IPS-15b (cell line): ENCODE measurements around the gene PARD3.

Experiments
- H3K27me3 ChIP-seq: one replicate; pipeline ENCODE4 v1.6.1; 2013; ENCODE audit warnings: low read length; ENCODE audit not compliant: control insufficient read depth, insufficient read depth
- H3K36me3 ChIP-seq: one replicate; pipeline ENCODE4 v1.6.1; 2013; ENCODE audit warnings: low read length; ENCODE audit not compliant: control insufficient read depth, insufficient read depth
- H3K4me1 ChIP-seq: one replicate; pipeline ENCODE4 v1.6.1; 2013; ENCODE audit warnings: mild to moderate bottlenecking, low read length; ENCODE audit not compliant: control insufficient read depth, insufficient read depth
- H3K4me3 ChIP-seq: one replicate; pipeline ENCODE4 v1.5.1; 2013; ENCODE audit warnings: low read depth, low read length
- H3K9ac ChIP-seq: one replicate; pipeline ENCODE4 v1.6.1; 2013; ENCODE audit warnings: low read depth, mild to moderate bottlenecking, low read length
- H3K9me3 ChIP-seq: one replicate; pipeline ENCODE4 v1.6.1; 2013; ENCODE audit warnings: mild to moderate bottlenecking, low read length; ENCODE audit not compliant: control insufficient read depth, insufficient read depth

PARD3 gene

GRCh38 chr10:34499612-34500279 lies 315.4 kb downstream of the PARD3 start:
- Histone ChIP-seq H3K27me3 (no peaks in the 10 kb centered on the region), H3K4me3 (no peak overlapping the region), H3K4me1 (no peaks in the 10 kb centered on the region), H3K9ac (no peak overlapping the region), H3K9me3 (no peaks in the 10 kb centered on the region), H3K36me3 (no peaks in the 10 kb centered on the region)

DNA sequence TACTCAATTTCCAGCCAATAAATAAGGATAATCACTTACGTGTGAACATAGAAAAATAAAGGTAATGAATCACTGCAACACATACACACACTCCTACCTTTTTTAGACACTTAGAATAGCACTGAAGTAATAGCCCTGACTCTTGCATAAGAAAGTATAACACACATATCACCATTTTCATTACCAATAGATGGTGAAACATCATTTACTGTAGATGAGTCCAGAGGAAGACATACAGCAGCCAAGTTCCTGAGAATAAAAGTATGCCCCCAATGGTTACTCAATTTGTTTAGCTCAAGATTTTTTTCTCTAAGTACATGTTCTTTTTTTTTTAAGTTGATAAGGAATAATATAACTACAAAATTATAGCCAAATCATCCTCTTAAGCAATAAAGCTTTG lies 316.3 kb downstream of the PARD3 start:
- H3K9me3 ChIP-seq, result no peaks in the 10 kb centered on the region
- no peaks in the 10 kb centered on the region for H3K4me1 ChIP-seq
- no peaks in the 10 kb centered on the region for H3K36me3 ChIP-seq
- no peaks in the 10 kb centered on the region for H3K27me3 ChIP-seq
- H3K4me3 ChIP-seq, result no peak overlapping the region
- H3K9ac ChIP-seq, result no peak overlapping the region

- Histone ChIP-seq H3K27me3 (no peaks in the 10 kb centered on the region), H3K4me1 (no peaks in the 10 kb centered on the region), H3K9ac (no peak overlapping the region), H3K9me3 (no peaks in the 10 kb centered on the region), H3K4me3 (no peak overlapping the region), H3K36me3 (no peaks in the 10 kb centered on the region)
Observed at GRCh38 chr10:34495938-34496337, 319.2 kb downstream of the PARD3 start.

DNA sequence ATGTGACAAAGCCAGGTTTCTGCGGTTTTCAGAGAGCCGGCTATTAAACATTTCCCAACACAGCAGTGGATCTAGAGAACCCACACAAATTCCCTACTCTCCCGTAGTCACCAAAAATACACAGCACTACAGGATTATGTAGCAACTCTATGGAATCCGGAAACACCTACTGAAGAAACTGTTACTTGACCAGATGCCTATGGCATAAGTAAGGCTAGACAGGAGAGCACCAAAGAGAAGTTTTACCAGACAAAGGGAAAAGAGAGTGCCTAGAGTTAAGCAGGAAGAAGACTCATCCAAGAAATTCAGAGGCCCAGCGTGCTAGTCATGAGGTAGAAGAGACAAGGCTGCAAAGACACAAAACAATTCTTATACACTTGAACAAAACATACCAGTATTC lies 321.1 kb downstream of the PARD3 start:
- no peak overlapping the region for H3K4me3 ChIP-seq
- H3K9ac ChIP-seq, result no peak overlapping the region
- no peaks in the 10 kb centered on the region for H3K4me1 ChIP-seq
- H3K36me3 ChIP-seq, result no peaks in the 10 kb centered on the region
- H3K27me3 ChIP-seq, result no peaks in the 10 kb centered on the region
- H3K9me3 ChIP-seq, result no peaks in the 10 kb centered on the region

DNA sequence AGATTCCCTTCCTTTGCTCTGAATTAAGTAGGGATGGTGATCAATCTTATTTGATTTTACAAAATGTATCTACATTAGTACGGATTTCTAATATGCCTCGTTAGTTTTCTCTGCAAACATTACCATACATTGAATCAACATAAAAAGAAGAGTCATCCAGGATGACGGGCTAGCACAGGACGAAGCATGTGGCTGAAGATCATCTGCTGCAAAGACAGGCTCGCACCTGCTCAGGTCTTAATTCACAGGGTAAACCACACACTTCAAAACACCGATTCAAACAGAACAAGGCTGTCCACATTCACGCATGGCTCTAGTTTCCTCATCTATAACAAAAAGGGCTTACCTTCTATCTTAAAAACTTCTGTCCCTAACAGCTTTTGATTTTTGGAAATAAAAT lies 323.0 kb downstream of the PARD3 start:
- Histone ChIP-seq H3K4me3 (no peak overlapping the region), H3K4me1 (no peaks in the 10 kb centered on the region), H3K9me3 (no peaks in the 10 kb centered on the region), H3K36me3 (no peaks in the 10 kb centered on the region), H3K9ac (no peak overlapping the region), H3K27me3 (no peaks in the 10 kb centered on the region)

DNA sequence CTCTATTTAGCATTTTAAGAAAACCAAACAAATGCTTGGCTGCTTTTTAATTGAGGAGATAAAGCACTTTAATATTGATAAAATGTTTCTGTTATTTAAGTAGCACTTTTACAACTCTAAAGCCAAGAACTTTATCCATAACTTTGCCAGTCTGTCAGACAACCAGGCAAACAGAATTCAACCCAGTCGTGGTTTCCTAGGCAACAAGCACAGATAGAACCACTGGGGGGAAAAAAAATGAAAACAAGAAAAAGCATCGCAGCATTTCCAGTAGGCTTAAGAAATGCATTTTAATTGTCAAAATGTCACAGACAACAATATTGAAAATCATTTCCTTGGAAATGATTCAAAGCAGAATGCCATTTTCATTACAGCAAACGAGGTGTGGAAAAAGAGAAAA lies 323.4 kb downstream of the PARD3 start:
- H3K36me3 ChIP-seq, result no peaks in the 10 kb centered on the region
- no peaks in the 10 kb centered on the region for H3K27me3 ChIP-seq
- no peak overlapping the region for H3K9ac ChIP-seq
- no peaks in the 10 kb centered on the region for H3K9me3 ChIP-seq
- H3K4me1 ChIP-seq, result no peaks in the 10 kb centered on the region
- no peak overlapping the region for H3K4me3 ChIP-seq

- Histone ChIP-seq H3K4me1 (peaks cover 5% of the 10 kb centered on the region), H3K9ac (no peak overlapping the region), H3K4me3 (no peak overlapping the region), H3K9me3 (no peaks in the 10 kb centered on the region), H3K36me3 (no peaks in the 10 kb centered on the region), H3K27me3 (no peaks in the 10 kb centered on the region)
Observed at GRCh38 chr10:34489973-34490745, 324.9 kb downstream of the PARD3 start.

DNA sequence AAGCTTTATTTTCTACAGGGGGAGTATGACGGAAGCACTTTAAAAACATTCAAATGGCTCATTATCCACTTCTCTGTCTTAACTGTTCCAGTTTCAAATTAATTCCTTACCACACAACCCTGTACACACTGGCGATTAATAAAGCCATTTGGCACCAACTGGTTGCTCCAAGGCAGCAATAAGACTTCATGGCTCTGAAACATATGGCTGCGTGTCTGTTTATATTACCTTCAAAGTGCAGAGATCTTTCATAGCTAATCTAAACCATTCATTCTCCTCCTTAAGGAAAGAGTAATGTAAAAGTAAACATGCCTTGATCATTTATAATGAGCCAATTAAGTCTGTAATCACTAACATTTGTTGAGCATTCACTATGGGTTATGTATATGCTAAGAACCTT lies 325.7 kb downstream of the PARD3 start:
- Histone ChIP-seq H3K27me3 (no peaks in the 10 kb centered on the region), H3K4me1 (peaks cover 5% of the 10 kb centered on the region), H3K36me3 (no peaks in the 10 kb centered on the region), H3K4me3 (no peak overlapping the region), H3K9me3 (no peaks in the 10 kb centered on the region), H3K9ac (no peak overlapping the region)

GRCh38 chr10:34488476-34489130 lies 326.5 kb downstream of the PARD3 start:
- Histone ChIP-seq H3K9ac (no peak overlapping the region), H3K27me3 (no peaks in the 10 kb centered on the region), H3K36me3 (no peaks in the 10 kb centered on the region), H3K4me1 (peaks cover 5% of the 10 kb centered on the region), H3K4me3 (no peak overlapping the region), H3K9me3 (no peaks in the 10 kb centered on the region)

DNA sequence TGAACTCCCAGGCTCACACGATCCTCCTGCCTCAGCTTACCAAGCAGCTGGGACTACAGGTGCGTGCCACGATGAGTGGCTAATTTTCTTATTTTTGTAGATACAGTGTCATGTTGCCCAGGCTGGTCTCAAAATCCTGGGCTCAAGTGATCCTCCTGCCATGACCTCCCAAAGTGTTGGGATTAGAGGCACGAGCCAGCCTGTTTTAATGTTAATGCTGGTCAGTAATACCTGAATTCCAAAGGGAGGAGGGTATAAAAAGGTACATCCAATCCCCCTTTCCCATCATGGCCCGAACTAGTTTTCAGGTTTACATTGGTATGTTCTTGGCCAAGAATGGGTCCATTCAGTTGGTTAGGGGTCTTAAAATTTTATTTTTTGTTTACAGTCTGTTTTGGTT lies 329.1 kb downstream of the PARD3 start:
- Histone ChIP-seq H3K27me3 (no peaks in the 10 kb centered on the region), H3K4me1 (peaks cover 9% of the 10 kb centered on the region), H3K9me3 (no peaks in the 10 kb centered on the region), H3K9ac (no peak overlapping the region), H3K4me3 (no peak overlapping the region), H3K36me3 (no peaks in the 10 kb centered on the region)

DNA sequence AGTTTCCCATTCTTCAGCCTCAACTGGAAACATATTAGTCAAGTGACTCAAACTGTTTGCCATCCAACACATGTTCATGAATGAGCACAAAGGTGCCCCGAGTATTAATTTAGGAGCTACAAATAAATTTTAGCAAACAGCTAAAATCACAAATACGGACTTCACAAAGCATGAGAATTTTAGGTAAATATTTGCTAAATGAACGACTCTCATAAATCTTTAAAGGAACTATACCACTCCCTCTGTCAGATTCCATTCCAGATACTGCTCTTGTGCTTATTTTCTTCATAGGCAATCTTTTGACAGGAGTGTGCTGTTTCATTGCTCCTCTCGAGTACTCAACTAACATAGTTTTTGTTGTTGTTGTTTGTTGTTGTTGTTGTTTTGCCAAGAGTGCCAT lies 330.9 kb downstream of the PARD3 start:
- no peaks in the 10 kb centered on the region for H3K9me3 ChIP-seq
- H3K9ac ChIP-seq, result no peak overlapping the region
- H3K36me3 ChIP-seq, result no peaks in the 10 kb centered on the region
- H3K4me3 ChIP-seq, result no peak overlapping the region
- H3K27me3 ChIP-seq, result no peaks in the 10 kb centered on the region
- peaks cover 9% of the 10 kb centered on the region for H3K4me1 ChIP-seq

DNA sequence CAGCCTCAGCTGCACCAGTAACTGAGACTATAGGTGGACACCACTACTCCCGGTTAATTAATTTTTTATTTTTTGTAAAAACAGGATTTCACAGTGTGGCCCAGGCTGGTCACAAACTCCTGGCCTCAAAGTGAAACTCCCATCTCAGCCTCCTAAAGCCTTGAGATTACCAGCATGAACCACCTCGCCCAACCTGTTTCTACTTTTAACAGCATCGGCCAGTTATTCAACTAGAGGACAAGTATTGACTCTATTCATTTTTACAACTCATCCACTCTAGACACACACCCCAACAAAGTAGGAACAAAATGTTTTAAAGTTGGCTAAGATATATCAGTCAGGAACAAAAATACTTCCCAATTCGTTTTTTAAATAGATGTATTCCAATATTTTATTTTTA lies 334.8 kb downstream of the PARD3 start:
- Histone ChIP-seq H3K9ac (no peak overlapping the region), H3K4me1 (peaks cover 4% of the 10 kb centered on the region), H3K36me3 (no peaks in the 10 kb centered on the region), H3K9me3 (no peaks in the 10 kb centered on the region), H3K4me3 (no peak overlapping the region), H3K27me3 (no peaks in the 10 kb centered on the region)
